GM06990 (cell line): ENCODE measurements around the gene CCDC7.

Experiments used
- DNase-seq: peaks from one replicate; pipeline ENCODE4 v3.0.0-alpha.2; 2011; ENCODE audit not compliant: insufficient read length; ENCODE audit errors: extremely low read depth
- H3K27me3 ChIP-seq: replicated peaks from 2 replicates; pipeline ENCODE4 v1.6.0; 2011; ENCODE audit warnings: low read length; ENCODE audit not compliant: control insufficient read depth, insufficient read depth
- H3K36me3 ChIP-seq: 2 replicates; pipeline ENCODE4 v1.5.1; 2011; ENCODE audit warnings: low read length; ENCODE audit not compliant: control insufficient read depth, insufficient read depth
- H3K4me3 ChIP-seq: replicated peaks from 2 replicates; pipeline ENCODE4 v1.5.1; 2011; ENCODE audit warnings: low read depth, mild to moderate bottlenecking, control low read depth, low read length
- TF ChIP-seq, protein P1 (sequence below): IDR thresholded peaks from 2 replicates; pipeline ENCODE4 v1.5.1; 2011; ENCODE audit warnings: low read length, control low read depth, mild to moderate bottlenecking, inconsistent platforms; ENCODE audit not compliant: insufficient read depth, poor library complexity, severe bottlenecking

Gene CCDC7

DNA sequence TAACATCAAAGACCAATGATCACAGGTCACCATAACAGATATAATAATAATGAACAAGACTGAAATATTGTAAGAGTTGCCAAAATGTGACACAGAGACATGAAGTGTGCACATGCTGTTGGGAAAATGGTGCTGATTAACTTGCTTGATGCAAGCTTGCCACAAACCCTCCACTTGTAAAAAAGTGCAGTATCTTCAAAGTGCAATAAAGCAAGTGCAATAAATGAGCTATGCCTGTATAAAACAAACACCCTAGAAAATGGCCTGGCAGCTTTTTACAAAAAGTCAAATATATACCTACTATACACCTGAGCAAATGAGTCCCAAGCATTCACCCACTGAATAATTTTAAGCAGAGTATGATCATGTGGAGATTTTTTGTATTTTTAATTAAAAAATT is 9.7 kb upstream of the CCDC7 start:
- no peak overlapping the region for H3K4me3 ChIP-seq
- no peak for DNase-seq
- no peaks in the 10 kb centered on the region for H3K36me3 ChIP-seq
- TF ChIP-seq, protein P1, sequence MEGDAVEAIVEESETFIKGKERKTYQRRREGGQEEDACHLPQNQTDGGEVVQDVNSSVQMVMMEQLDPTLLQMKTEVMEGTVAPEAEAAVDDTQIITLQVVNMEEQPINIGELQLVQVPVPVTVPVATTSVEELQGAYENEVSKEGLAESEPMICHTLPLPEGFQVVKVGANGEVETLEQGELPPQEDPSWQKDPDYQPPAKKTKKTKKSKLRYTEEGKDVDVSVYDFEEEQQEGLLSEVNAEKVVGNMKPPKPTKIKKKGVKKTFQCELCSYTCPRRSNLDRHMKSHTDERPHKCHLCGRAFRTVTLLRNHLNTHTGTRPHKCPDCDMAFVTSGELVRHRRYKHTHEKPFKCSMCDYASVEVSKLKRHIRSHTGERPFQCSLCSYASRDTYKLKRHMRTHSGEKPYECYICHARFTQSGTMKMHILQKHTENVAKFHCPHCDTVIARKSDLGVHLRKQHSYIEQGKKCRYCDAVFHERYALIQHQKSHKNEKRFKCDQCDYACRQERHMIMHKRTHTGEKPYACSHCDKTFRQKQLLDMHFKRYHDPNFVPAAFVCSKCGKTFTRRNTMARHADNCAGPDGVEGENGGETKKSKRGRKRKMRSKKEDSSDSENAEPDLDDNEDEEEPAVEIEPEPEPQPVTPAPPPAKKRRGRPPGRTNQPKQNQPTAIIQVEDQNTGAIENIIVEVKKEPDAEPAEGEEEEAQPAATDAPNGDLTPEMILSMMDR = no peak
- H3K27me3 ChIP-seq = no peaks in the 10 kb centered on the region

DNA sequence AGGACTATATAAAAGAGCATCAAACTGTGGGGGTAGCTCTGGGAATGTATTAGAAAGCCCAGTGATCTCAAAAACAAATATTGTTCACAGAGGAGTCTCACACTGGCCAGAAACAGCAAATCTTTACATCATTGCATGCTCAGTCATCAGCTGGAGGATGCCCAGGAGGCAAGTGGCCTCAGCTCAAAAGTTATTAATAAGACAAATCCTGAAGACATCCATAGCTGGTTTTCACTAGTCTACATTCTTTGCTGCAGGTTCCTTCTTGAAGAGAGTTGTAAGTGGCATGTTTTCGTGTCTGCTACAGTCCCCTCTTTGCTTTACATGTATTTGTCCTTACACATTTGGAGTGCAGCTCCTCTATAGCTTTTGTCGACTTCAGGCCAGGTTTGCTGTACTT is 8.6 kb upstream of the CCDC7 start:
- no peaks in the 10 kb centered on the region for H3K36me3 ChIP-seq
- DNase-seq = no peak
- no peaks in the 10 kb centered on the region for H3K27me3 ChIP-seq
- H3K4me3 ChIP-seq = no peak overlapping the region
- TF ChIP-seq, protein P1 = no peak

DNA sequence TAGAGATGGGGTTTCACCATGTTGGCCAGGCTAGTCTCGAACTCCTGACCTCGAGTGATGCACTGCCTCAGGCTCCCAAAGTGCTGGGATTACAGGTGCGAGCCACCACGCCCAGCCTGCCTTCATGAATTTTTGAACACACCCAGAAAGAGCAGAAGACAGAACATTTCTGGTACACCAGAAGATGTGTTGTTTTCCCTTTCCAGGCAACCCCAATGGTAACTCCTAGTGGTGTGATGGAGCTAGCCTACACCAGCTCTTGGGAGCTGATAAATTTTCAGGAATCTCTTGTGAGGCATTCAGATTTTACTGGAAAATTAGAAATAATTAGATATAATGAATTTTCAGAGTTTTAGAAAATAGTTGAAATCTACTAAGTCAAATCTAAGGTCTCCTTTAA is 904 bp upstream of the CCDC7 start:
- H3K4me3 ChIP-seq = peak overlapping the region; percentile 73
- no peak for DNase-seq

DNA sequence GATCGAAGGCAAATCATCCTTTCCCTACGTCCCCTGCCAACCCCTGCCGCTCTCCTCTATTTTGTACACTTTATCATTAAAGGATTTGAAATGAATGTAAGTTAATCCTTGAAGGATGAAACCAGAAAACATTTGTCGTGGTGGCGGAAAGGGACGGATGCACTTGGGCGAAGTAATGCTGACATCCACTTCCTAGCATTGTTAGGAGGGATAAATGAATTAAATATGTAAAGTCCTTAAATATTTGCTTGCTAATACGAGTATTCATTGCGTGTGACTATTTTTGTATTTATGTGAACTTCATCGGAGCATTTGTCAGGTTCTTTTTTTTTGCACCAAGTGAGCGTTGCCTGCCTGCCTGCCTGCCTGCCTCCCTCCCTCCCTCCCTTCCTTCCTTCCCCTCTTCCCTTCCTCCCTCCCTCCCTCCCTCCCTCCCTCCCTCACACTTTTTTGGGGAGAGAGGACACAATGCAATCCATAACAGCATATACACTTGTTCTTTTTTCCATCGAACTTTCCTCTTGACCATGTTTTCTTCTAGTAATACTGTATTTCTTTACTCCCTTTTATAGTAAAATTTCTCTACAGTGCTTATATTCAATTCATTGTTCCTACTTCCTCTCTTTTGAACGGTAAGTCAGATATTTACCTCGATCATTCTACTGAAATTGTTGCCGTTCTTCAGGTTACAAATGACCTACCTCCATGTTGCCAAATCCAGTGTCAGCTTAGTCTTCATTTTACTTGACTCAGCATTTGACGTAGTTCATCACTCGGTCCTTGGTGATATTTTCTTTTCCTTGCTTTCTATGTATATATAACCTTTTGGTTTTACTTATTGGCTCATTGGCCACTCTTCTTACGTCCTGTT is 831 bp downstream of the CCDC7 start:
- DNase-seq = no peak
- Histone ChIP-seq H3K27me3 (no peaks in the 10 kb centered on the region), H3K4me3 (peak overlapping the region; percentile 96), H3K36me3 (no peaks in the 10 kb centered on the region)
- TF ChIP-seq, protein P1 = no peak

More for the DNA sequence above, 904 bp upstream of the CCDC7 start:
- no peaks in the 10 kb centered on the region for H3K27me3 ChIP-seq
- no peaks in the 10 kb centered on the region for H3K36me3 ChIP-seq
- TF ChIP-seq, protein P1 = no peak

DNA sequence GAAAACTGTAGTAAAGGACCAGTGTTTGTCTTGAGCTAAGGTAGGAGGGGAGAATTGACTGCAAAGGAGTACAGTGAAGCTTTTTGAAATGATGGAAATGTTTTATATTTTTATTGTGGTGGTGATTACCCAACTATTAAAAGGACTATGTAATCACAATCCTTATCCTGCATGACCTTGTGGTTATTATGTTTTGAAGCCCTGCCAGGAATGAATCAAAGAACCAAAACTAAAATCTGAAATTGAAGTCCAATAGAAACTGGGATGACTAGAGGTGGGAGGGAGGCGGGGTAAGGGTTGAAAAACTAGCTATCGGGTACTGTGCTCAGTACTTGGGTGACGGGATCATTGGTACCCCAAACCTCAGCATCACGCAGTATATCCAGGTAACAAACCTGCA is 8.2 kb downstream of the CCDC7 start:
- H3K4me3 ChIP-seq = no peak overlapping the region
- H3K36me3 ChIP-seq = no peaks in the 10 kb centered on the region; the same call in 1 of the 2 replicates
- no peak for DNase-seq
- TF ChIP-seq, protein P1 = no peak
- H3K27me3 ChIP-seq = no peaks in the 10 kb centered on the region
